GM12874 (cell line): ENCODE data around the gene NEUROD4.

Source experiments
- TF ChIP-seq, protein P1 (sequence below): IDR thresholded peaks from 2 replicates; pipeline ENCODE4 v1.5.1; 2011; ENCODE audit warnings: low read depth, mild to moderate bottlenecking, control low read depth, low read length, moderate library complexity; ENCODE audit not compliant: insufficient read depth

Gene NEUROD4

DNA sequence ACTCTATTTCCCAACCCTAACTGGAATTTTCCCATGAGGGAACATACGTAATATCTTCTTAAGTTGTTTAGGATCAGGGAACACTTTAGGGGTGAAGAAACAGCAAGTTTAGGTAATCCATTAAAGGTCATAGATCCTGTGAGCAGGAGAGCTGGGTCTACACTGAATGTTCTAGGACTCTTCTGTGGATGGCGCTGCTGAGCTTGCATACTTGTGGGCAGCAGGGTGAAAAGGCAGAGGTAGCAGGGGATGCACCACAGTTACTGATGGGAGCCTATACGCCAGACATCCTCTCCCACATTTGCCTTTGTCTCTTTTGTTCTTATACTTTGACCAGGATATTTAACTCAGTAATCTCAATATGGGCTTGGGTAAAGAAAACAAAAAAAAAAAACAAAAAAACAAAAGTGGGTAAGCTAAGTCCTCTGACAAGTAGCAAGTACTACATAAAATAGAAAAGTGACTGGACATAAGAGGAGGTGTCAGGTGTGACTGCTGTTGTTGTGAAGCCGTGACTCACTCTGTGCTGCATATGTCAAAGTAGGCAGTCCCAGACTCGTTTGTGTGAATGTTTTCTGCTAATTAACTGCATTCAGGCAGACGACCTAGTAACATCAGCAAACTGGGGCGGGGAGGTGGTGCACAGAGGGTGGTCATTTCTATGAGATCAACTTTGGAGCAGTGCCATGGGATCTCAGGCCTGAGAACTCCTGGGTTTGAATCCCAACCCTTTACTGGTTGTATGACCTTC, 31.6 kb downstream of the NEUROD4 start:
- TF ChIP-seq, protein P1, sequence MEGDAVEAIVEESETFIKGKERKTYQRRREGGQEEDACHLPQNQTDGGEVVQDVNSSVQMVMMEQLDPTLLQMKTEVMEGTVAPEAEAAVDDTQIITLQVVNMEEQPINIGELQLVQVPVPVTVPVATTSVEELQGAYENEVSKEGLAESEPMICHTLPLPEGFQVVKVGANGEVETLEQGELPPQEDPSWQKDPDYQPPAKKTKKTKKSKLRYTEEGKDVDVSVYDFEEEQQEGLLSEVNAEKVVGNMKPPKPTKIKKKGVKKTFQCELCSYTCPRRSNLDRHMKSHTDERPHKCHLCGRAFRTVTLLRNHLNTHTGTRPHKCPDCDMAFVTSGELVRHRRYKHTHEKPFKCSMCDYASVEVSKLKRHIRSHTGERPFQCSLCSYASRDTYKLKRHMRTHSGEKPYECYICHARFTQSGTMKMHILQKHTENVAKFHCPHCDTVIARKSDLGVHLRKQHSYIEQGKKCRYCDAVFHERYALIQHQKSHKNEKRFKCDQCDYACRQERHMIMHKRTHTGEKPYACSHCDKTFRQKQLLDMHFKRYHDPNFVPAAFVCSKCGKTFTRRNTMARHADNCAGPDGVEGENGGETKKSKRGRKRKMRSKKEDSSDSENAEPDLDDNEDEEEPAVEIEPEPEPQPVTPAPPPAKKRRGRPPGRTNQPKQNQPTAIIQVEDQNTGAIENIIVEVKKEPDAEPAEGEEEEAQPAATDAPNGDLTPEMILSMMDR, result no peak

DNA sequence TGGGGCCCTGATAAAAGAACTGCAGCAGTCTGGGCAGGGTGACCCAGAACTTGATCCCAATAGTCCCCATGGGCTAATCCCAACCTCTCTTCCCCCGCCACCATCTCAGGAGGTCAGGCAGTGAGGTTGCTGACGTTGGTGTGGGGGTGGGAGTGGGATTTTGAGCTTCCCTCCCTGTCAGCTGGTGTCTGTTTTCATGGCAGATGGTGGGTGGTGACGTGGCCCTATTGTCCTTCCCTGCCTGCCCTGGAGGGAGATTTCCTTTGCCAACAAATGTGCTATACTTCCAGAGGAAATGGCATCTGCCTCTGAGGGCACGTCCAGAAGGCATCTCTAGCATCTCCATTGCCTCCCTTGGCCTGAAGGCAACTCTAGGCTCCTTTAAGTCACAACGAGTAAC, 37.7 kb downstream of the NEUROD4 start:
- TF ChIP-seq, protein P1, result no peak

DNA sequence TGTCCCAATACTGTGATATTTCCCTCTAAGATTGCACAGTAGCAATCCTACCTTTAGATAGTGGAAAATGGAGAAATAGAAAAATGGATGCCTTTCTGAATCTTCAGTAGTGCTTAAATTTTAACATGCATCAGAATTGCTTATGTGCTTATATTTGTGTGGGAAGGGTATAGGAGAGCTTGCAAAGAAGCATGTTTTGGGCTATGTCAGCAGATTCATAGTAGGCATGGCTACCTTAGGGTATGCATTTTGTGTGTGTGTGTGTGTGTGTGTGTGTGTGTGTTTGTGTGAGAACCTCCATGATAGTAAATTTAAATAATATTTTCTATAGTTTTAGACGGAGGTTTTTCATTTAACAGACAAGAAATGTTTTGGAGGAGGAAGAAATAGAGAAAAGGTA, 38.3 kb downstream of the NEUROD4 start:
- TF ChIP-seq, protein P1, result no peak

DNA sequence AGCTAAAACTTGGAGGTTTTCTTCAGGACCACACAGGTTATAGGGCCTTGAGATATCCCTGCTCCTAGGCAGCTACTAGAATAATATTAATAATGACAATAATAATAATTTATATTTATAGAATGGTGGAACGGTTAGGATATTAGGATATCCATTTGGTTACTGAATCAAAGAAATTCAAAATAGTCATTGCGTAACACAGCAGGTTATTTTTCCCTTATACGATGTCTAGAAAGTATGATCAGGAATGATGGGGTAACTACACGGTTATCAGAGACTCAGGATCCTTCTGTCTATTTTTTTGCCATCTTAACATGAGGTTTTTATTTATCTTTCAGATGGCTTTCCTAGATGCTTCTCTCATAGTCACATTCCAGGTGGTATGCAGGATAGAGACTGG, 39.0 kb downstream of the NEUROD4 start:
- TF ChIP-seq, protein P1, result no peak

DNA sequence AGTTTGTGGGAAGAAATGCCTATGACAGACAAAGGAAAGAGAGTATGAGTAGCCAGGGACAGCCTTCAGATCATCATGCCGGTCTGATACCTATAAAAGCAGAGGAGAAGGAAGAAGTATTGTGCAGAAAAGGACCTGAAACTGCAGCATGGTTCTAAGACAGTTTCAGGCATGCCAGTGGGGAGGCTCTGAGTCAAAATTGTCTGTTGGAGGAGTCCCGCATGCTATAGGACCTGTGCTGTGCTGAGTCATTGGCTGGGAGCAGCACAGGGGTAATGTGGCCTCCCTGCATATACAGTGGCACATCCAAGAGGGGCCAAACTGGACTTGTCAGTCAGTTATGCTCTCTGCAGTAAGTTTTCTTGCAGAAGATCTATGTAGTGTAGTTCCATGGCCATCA, 40.7 kb downstream of the NEUROD4 start:
- TF ChIP-seq, protein P1, result no peak

DNA sequence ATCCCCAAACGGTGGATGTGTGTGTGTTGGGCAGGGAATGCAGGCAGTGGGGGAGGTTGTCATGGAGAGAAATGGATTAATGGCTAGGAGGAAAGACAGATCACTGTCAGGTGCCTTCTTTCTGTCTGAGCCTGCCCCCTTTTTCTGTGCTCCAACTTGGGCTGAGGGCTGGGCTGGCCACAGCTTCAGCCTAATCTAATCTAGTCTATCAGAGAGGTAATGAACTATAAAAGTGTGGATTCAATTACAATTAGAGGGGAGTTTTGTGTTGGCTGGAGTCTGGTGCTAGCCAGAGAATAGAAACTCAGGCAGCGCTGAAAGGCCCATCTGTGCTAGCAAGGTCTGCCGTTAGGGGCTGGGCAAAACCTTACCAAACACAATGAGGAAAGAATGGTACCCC, 41.2 kb downstream of the NEUROD4 start:
- TF ChIP-seq, protein P1, result no peak

DNA sequence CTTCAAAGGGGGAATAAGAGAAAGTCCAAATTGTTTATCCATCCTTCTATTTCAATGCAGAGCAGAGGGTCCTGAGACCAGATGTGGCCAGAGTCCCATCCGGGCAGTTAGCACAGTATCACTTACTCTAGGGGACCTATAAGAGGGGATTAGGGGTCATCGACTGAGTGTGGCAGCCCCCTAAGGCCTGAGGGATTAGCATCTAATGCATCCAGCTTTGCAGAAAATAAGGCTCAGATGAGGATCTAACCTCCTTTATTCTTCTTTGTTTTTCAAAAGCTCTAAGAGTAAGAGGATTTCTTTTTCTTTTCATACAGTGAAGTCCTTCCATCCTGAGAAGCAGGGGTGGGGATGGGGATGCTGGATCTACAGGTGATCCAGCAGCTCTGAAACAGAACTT, 43.5 kb downstream of the NEUROD4 start:
- TF ChIP-seq, protein P1, result no peak
